Natural killer cell (primary cell): Measurements from ENCODE around the gene GAS6. TPM values are rescaled to one million over a fixed set of nuclear protein-coding genes. Genes with fewer than 3 reads are reported as not detected.

Experiments used
- ATAC-seq, 3 donors: fragments of 150-1000 bp in 2 of 3; fragments of 200-7000 bp in 1 of 3; cut with Tn5 transposase; 1 replicate in 1 of 3; 2 replicates in 2 of 3; pipeline ENCODE4 v1.10.0; 2021; ENCODE audit warnings: mild to moderate bottlenecking in 2 of 3, moderate library complexity in 2 of 3
- DNase-seq, 2 donors: peaks; one replicate each; pipeline versions ENCODE4 v3.0.0 to v3.0.0-alpha.2; 2013 to 2021; ENCODE audit warnings: mixed read lengths in 1 of 2
- H3K27ac ChIP-seq: one replicate; pipeline ENCODE4 v1.5.1; 2013; ENCODE audit warnings: mild to moderate bottlenecking, low read length
- H3K27me3 ChIP-seq: one replicate; pipeline ENCODE4 v1.6.1; 2013; ENCODE audit warnings: low read length; ENCODE audit not compliant: control insufficient read depth, insufficient read depth
- H3K36me3 ChIP-seq: one replicate; pipeline ENCODE4 v1.6.1; 2013; ENCODE audit warnings: low read length; ENCODE audit not compliant: control insufficient read depth, insufficient read depth
- H3K4me1 ChIP-seq: one replicate; pipeline ENCODE4 v1.6.1; 2013; ENCODE audit warnings: low read length; ENCODE audit not compliant: control insufficient read depth, insufficient read depth
- H3K4me3 ChIP-seq: one replicate; pipeline ENCODE4 v1.5.1; 2013; ENCODE audit warnings: low read length
- H3K9me3 ChIP-seq: one replicate; pipeline ENCODE4 v1.6.1; 2013; ENCODE audit warnings: low read length; ENCODE audit not compliant: control insufficient read depth, insufficient read depth
- H3K27ac Mint-ChIP-seq, 2 donors: one replicate each; pipeline ENCODE4 v1.8.0; 2022; ENCODE audit warnings: mild to moderate bottlenecking in 2 of 2, mixed read lengths in 2 of 2, moderate library complexity in 1 of 2
- H3K27me3 Mint-ChIP-seq, 2 donors: one replicate each; pipeline ENCODE4 v1.8.0; 2022; ENCODE audit warnings: low read depth in 2 of 2, mixed read lengths in 2 of 2
- H3K36me3 Mint-ChIP-seq: one replicate; pipeline ENCODE4 v1.8.0; 2022; ENCODE audit warnings: mixed read lengths
- H3K4me1 Mint-ChIP-seq, 2 donors: one replicate each; pipeline ENCODE4 v1.8.0; 2022; ENCODE audit warnings: mixed read lengths in 2 of 2
- H3K4me3 Mint-ChIP-seq: one replicate; pipeline ENCODE4 v1.8.0; 2022; ENCODE audit warnings: mild to moderate bottlenecking, moderate library complexity, mixed read lengths
- H3K9me3 Mint-ChIP-seq, 2 donors: one replicate each; pipeline ENCODE4 v1.8.0; 2022; ENCODE audit warnings: mixed read lengths in 2 of 2
- CTCF ChIP-seq: fragments of 200-600 bp; IDR thresholded peaks from one replicate; pipeline ENCODE4 v1.8.0; 2022; ENCODE audit warnings: antibody characterized with exemption
- WGBS: methylation state at CpG from one replicate; pipeline ENCODE4 v1.1.7; 2013; ENCODE audit warnings: missing lambda C conversion rate; ENCODE audit not compliant: insufficient coverage; 5-methylcytosine and 5-hydroxymethylcytosine counted together
- intact Hi-C: fragments of 100-400 bp; cut with micrococcal nuclease; formaldehyde crosslinking; loops from one replicate; pipeline ENCODE4 v1.14.2; 2022
- total RNA-seq, 4 donors: library from RNA; stranded (reverse); fragments of 120-200 nt in 1 of 4; gene quantifications; one replicate each; pipeline versions ENCODE4 v1.2.3 to v1.2.4, GENCODE V29; 2013 to 2022

GAS6 gene
- total RNA-seq, 3 donors from 2014 or later (not counting 1 experiment from before 2014, with no cell fraction given), result 0.40 to 1.4 (median 0.41) TPM

- 90% methylated on average over 28 of the region's 28 CpGs for WGBS
- Histone ChIP-seq H3K36me3 (no peaks in the 10 kb centered on the region), H3K4me3 (no peak overlapping the region), H3K4me1 (no peaks in the 10 kb centered on the region), H3K27me3 (peaks cover 3% of the 10 kb centered on the region), H3K9me3 (no peaks in the 10 kb centered on the region), H3K27ac (no peak overlapping the region)
- ATAC-seq, result no peak
- DNase-seq, result no peak
- intact Hi-C loops, result no loop called here
- Mint-ChIP-seq H3K27me3 (peaks cover 11 to 13% of the 10 kb centered on the region in 2 donors), H3K9me3 (no peaks in the 10 kb centered on the region), H3K36me3 (no peaks in the 10 kb centered on the region), H3K4me3 (no peak overlapping the region), H3K4me1 (peaks cover 0 to 8% of the 10 kb centered on the region in 2 donors), H3K27ac (no peak overlapping the region)
- TF ChIP-seq CTCF, result no peak
These were observed 88.3 kb downstream of the GAS6 start for GRCh38 chr13:113775451-113776145.

GRCh38 chr13:113774177-113775107 lies 89.4 kb downstream of the GAS6 start:
- no peak for TF ChIP-seq CTCF
- 88% methylated on average over 9 of the region's 9 CpGs for WGBS
- H3K27ac ChIP-seq, result no peak overlapping the region
- H3K4me3 Mint-ChIP-seq, result no peak overlapping the region
- DNase-seq (no peak), ATAC-seq (no peak)
- H3K4me3 ChIP-seq, result no peak overlapping the region
- no peaks in the 10 kb centered on the region for H3K36me3 Mint-ChIP-seq
- H3K9me3 ChIP-seq, result no peaks in the 10 kb centered on the region
- H3K27me3 ChIP-seq, result peaks cover 3% of the 10 kb centered on the region
- H3K4me1 Mint-ChIP-seq, result peaks cover 0 to 8% of the 10 kb centered on the region in 2 donors
- no peak overlapping the region for H3K27ac Mint-ChIP-seq
- H3K4me1 ChIP-seq, result no peaks in the 10 kb centered on the region
- intact Hi-C loops, result no loop called here
- H3K36me3 ChIP-seq, result no peaks in the 10 kb centered on the region
- H3K27me3 Mint-ChIP-seq, result peaks cover 10 to 11% of the 10 kb centered on the region in 2 donors
- no peaks in the 10 kb centered on the region for H3K9me3 Mint-ChIP-seq

GRCh38 chr13:113771709-113772331 lies 92.1 kb downstream of the GAS6 start:
- intact Hi-C loops, result no loop called here
- H3K4me3 ChIP-seq, result no peak overlapping the region
- H3K27ac ChIP-seq, result no peak overlapping the region
- Mint-ChIP-seq H3K4me3 (no peak overlapping the region), H3K27ac (no peak overlapping the region), H3K9me3 (no peaks in the 10 kb centered on the region), H3K27me3 (no peaks in the 10 kb centered on the region), H3K36me3 (no peaks in the 10 kb centered on the region), H3K4me1 (peaks cover 0 to 8% of the 10 kb centered on the region in 2 donors)
- ATAC-seq (peak; percentile 18 to 69 (median 29)), DNase-seq (no peak)
- H3K36me3 ChIP-seq, result no peaks in the 10 kb centered on the region
- no peaks in the 10 kb centered on the region for H3K9me3 ChIP-seq
- no peaks in the 10 kb centered on the region for H3K27me3 ChIP-seq
- no peak for TF ChIP-seq CTCF
- no peaks in the 10 kb centered on the region for H3K4me1 ChIP-seq
- 18% methylated on average over 3 of the region's 4 CpGs for WGBS
